ENCODE results near the gene ZEB2. TPM values are rescaled to one million over a fixed set of nuclear protein-coding genes. Genes with fewer than 3 reads are reported as not detected.

Gene ZEB2
- total RNA-seq, 2 donors from 2014 or later: 181 to 248 TPM

GRCh38 chr2:144490017-144490416 lies 29.9 kb downstream of the ZEB2 start:
- H3K36me3 Mint-ChIP-seq: peaks cover 24% of the 10 kb centered on the region
- no peaks in the 10 kb centered on the region for H3K27me3 Mint-ChIP-seq
- ATAC-seq: peak; percentile 88 to 90
- peak overlapping the region; percentile 84 for H3K4me3 Mint-ChIP-seq
- no peak for DNase-seq (ENCODE audit: low spot score)
- H3K27ac Mint-ChIP-seq: peak overlapping the region; percentile 89 to 97
- peaks cover 65 to 77% of the 10 kb centered on the region in 2 donors for H3K4me1 Mint-ChIP-seq (ENCODE audit: low read depth in 2 of 2)
- no peaks in the 10 kb centered on the region for H3K9me3 Mint-ChIP-seq

DNA sequence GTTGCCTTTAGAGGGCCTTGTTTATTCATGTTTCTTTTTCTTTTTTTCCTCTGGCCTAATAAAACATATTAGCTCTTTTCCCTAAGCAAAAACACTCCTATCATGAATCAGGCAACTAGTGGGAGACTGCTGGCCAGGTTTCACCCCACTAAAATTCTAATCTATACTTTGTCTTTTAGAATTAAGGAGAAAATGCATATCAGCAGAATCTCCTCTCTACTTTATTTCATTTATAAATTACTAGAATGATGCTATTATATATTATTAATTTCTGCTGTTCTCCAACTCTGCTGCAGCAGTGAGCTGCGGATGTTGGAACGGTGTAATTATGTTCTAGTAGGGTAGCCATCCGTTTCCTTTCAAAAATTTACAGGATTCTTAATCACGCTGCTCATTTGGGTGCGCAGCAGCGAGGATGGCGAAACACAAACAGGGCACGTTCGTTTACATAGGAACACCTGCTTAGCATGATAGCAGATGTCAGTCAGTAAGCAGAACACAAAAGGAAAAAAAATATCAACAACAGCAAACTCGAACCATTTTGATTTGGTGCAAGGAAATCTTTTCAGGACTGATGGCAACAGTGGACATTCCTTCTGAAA lies 30.5 kb downstream of the ZEB2 start:
- Mint-ChIP-seq H3K4me3 (peak overlapping the region; percentile 84), H3K36me3 (peaks cover 19% of the 10 kb centered on the region), H3K27me3 (no peaks in the 10 kb centered on the region), H3K9me3 (no peaks in the 10 kb centered on the region), H3K4me1 (ENCODE audit: low read depth in 2 of 2) (peaks cover 63 to 77% of the 10 kb centered on the region in 2 donors), H3K27ac (peak overlapping the region; percentile 89 to 97)
- ATAC-seq: no peak
- DNase-seq (ENCODE audit: low spot score): no peak

GRCh38 chr2:144484201-144484948 lies 35.5 kb downstream of the ZEB2 start:
- H3K4me3 Mint-ChIP-seq: no peak overlapping the region
- H3K27me3 Mint-ChIP-seq: no peaks in the 10 kb centered on the region
- H3K36me3 Mint-ChIP-seq: peaks cover 26% of the 10 kb centered on the region
- DNase-seq (ENCODE audit: low spot score): no peak
- no peak for ATAC-seq
- no peaks in the 10 kb centered on the region for H3K9me3 Mint-ChIP-seq
- H3K27ac Mint-ChIP-seq: peak overlapping the region in 1 of 2 donors; percentile 91
- peaks cover 67 to 79% of the 10 kb centered on the region in 2 donors for H3K4me1 Mint-ChIP-seq (ENCODE audit: low read depth in 2 of 2)

DNA sequence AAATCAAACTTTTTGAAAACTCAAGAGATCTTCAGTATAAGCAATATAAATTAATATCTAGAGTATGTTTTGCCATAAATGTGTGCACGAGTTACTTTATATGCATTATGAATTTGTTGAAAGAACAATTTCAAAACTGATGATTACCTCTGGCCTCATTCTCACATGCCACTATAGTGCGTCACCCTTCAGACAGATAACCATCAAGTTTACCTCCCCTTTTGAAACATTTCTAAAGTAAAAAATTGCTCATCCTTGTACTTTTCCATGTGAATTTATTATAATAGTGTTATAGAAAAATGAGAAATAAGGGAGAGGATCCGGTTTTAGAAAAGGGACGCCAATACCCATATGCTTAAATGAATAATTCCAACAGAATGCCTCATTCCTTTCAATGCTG lies 38.3 kb downstream of the ZEB2 start:
- Mint-ChIP-seq H3K27me3 (no peaks in the 10 kb centered on the region), H3K4me1 (ENCODE audit: low read depth in 2 of 2) (peaks cover 71 to 79% of the 10 kb centered on the region in 2 donors), H3K36me3 (peaks cover 22% of the 10 kb centered on the region), H3K4me3 (peak overlapping the region; percentile 85), H3K9me3 (no peaks in the 10 kb centered on the region), H3K27ac (peak overlapping the region in 1 of 2 donors; percentile 91)
- ATAC-seq (peak in 1 of 2 donors; percentile 51), DNase-seq (ENCODE audit: low spot score) (no peak)

- peak overlapping the region in 1 of 2 donors; percentile 91 for H3K27ac Mint-ChIP-seq
- DNase-seq (ENCODE audit: low spot score) (no peak), ATAC-seq (peak; percentile 59 to 83)
- H3K4me3 Mint-ChIP-seq: peak overlapping the region; percentile 85
- no peaks in the 10 kb centered on the region for H3K9me3 Mint-ChIP-seq
- H3K27me3 Mint-ChIP-seq: no peaks in the 10 kb centered on the region
- peaks cover 25% of the 10 kb centered on the region for H3K36me3 Mint-ChIP-seq
- peaks cover 74 to 82% of the 10 kb centered on the region in 2 donors for H3K4me1 Mint-ChIP-seq (ENCODE audit: low read depth in 2 of 2)
Measured at GRCh38 chr2:144481109-144481508, 38.8 kb downstream of the ZEB2 start.

DNA sequence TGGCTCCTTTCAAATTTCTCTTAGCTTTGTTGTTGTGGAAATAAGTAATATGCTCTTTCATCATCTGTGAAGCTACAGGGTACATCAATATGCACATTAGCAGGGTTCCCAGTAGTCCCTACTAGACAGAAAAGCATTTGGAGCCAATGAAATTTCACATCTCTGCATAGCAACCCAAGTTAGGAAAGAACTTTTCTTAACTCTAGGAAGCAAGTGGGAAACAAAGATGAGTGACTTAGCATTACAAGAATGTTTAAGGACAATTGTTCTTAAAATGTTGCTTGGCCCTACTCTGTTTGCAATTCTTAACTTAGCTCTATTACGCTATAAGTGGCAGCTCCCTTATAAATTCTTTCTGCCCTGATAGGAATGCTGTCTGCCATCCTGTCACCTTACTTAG lies 39.6 kb downstream of the ZEB2 start:
- no peak for DNase-seq (ENCODE audit: low spot score)
- ATAC-seq: no peak
- Mint-ChIP-seq H3K4me1 (ENCODE audit: low read depth in 2 of 2) (peaks cover 76 to 90% of the 10 kb centered on the region in 2 donors), H3K27me3 (no peaks in the 10 kb centered on the region), H3K27ac (peak overlapping the region in 1 of 2 donors; percentile 91), H3K4me3 (peak overlapping the region; percentile 85), H3K9me3 (no peaks in the 10 kb centered on the region), H3K36me3 (peaks cover 27% of the 10 kb centered on the region)

DNA sequence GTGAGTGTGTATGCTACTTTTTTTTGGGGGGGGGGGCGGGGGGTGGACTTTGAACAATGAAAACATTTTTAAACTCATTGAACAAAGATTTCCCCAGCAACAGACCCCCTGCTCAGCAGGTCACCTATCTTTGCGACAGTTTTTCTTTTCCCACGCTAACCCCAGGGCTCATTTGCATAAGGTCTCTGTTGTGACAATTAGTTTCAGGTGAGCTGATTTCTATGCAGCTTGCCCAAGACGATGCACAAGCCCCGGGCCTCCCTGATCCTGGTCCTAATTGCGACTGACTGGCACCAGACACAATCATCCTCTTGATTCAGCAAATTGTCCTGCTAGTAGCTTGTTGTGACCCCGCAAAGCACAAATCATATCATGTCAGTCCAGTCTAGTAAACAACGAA lies 40.3 kb downstream of the ZEB2 start:
- Mint-ChIP-seq H3K4me3 (peak overlapping the region; percentile 85), H3K27me3 (no peaks in the 10 kb centered on the region), H3K27ac (peak overlapping the region in 1 of 2 donors; percentile 91), H3K9me3 (no peaks in the 10 kb centered on the region), H3K4me1 (ENCODE audit: low read depth in 2 of 2) (peaks cover 79 to 91% of the 10 kb centered on the region in 2 donors), H3K36me3 (peaks cover 27% of the 10 kb centered on the region)
- DNase-seq (ENCODE audit: low spot score) (no peak), ATAC-seq (no peak)

GRCh38 chr2:144479138-144479537 lies 40.8 kb downstream of the ZEB2 start:
- H3K4me3 Mint-ChIP-seq: peak overlapping the region; percentile 82
- H3K36me3 Mint-ChIP-seq: peaks cover 30% of the 10 kb centered on the region
- no peak for DNase-seq (ENCODE audit: low spot score)
- H3K27ac Mint-ChIP-seq: peak overlapping the region in 1 of 2 donors; percentile 91
- H3K9me3 Mint-ChIP-seq: no peaks in the 10 kb centered on the region
- peaks cover 73 to 86% of the 10 kb centered on the region in 2 donors for H3K4me1 Mint-ChIP-seq (ENCODE audit: low read depth in 2 of 2)
- H3K27me3 Mint-ChIP-seq: no peaks in the 10 kb centered on the region
- ATAC-seq: peak; percentile 46 to 70

DNA sequence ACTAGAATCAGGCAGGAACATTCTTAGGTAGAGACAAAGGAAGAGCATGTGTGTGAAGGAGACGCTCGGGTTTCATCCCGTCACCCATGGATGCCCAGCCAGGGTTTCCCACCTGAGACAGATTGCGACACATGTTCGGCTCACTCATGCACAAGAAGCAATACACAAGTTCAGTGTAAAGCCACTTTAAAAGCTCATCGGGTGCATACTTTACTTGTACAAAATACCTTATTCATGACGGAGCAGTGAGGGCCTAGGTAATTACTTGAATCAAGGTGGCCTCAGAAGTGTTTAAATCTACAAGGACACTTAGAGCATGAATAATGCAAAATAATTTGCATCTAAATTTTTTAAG lies 42.0 kb downstream of the ZEB2 start:
- peak overlapping the region in 1 of 2 donors; percentile 91 for H3K27ac Mint-ChIP-seq
- H3K27me3 Mint-ChIP-seq: no peaks in the 10 kb centered on the region
- H3K36me3 Mint-ChIP-seq: peaks cover 20% of the 10 kb centered on the region
- DNase-seq (ENCODE audit: low spot score): no peak
- no peak for ATAC-seq
- peak overlapping the region; percentile 65 for H3K4me3 Mint-ChIP-seq
- H3K4me1 Mint-ChIP-seq (ENCODE audit: low read depth in 2 of 2): peaks cover 61 to 74% of the 10 kb centered on the region in 2 donors
- H3K9me3 Mint-ChIP-seq: no peaks in the 10 kb centered on the region

- H3K4me3 Mint-ChIP-seq: peak overlapping the region; percentile 65
- H3K36me3 Mint-ChIP-seq: peaks cover 15% of the 10 kb centered on the region
- H3K27ac Mint-ChIP-seq: peak overlapping the region in 1 of 2 donors; percentile 91
- H3K4me1 Mint-ChIP-seq (ENCODE audit: low read depth in 2 of 2): peaks cover 56 to 69% of the 10 kb centered on the region in 2 donors
- no peaks in the 10 kb centered on the region for H3K9me3 Mint-ChIP-seq
- ATAC-seq (no peak), DNase-seq (ENCODE audit: low spot score) (no peak)
- no peaks in the 10 kb centered on the region for H3K27me3 Mint-ChIP-seq
Measured at GRCh38 chr2:144477281-144477956, 42.5 kb downstream of the ZEB2 start.

GRCh38 chr2:144476682-144477081 lies 43.2 kb downstream of the ZEB2 start:
- H3K27me3 Mint-ChIP-seq: no peaks in the 10 kb centered on the region
- peaks cover 9% of the 10 kb centered on the region for H3K36me3 Mint-ChIP-seq
- no peaks in the 10 kb centered on the region for H3K9me3 Mint-ChIP-seq
- H3K27ac Mint-ChIP-seq: peak overlapping the region in 1 of 2 donors; percentile 91
- DNase-seq (ENCODE audit: low spot score) (no peak), ATAC-seq (no peak)
- H3K4me1 Mint-ChIP-seq (ENCODE audit: low read depth in 2 of 2): peaks cover 49 to 62% of the 10 kb centered on the region in 2 donors
- peak overlapping the region; percentile 69 for H3K4me3 Mint-ChIP-seq

GRCh38 chr2:144475569-144476275 lies 44.2 kb downstream of the ZEB2 start:
- H3K27me3 Mint-ChIP-seq: no peaks in the 10 kb centered on the region
- H3K27ac Mint-ChIP-seq: peak overlapping the region in 1 of 2 donors; percentile 91
- H3K36me3 Mint-ChIP-seq: peaks cover 9% of the 10 kb centered on the region
- H3K4me1 Mint-ChIP-seq (ENCODE audit: low read depth in 2 of 2): peaks cover 41 to 52% of the 10 kb centered on the region in 2 donors
- H3K4me3 Mint-ChIP-seq: peak overlapping the region; percentile 69
- DNase-seq (ENCODE audit: low spot score) (no peak), ATAC-seq (no peak)
- no peaks in the 10 kb centered on the region for H3K9me3 Mint-ChIP-seq

DNA sequence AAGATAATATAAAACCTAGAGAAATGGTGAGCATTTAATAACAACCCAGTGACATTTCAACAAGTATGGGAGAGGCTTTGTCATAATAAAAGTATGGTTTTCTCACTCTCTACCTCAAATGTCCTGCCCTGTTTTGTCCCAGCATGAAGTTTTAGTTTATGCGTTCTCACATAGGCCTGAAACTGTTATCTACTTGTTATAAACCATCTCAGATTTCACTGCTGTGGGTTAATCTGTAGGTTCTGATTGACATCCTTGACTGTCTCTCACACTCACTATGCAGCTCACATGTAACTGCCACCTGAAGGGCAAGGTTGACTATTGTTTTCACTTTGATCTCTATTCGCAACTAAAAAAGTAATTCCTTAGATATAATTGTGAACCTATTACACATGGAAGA lies 44.9 kb downstream of the ZEB2 start:
- H3K4me3 Mint-ChIP-seq: peak overlapping the region; percentile 69
- DNase-seq (ENCODE audit: low spot score) (peak; percentile 71), ATAC-seq (peak; percentile 82 to 88)
- peaks cover 9% of the 10 kb centered on the region for H3K36me3 Mint-ChIP-seq
- H3K27me3 Mint-ChIP-seq: no peaks in the 10 kb centered on the region
- H3K27ac Mint-ChIP-seq: peak overlapping the region in 1 of 2 donors; percentile 91
- no peaks in the 10 kb centered on the region for H3K9me3 Mint-ChIP-seq
- H3K4me1 Mint-ChIP-seq (ENCODE audit: low read depth in 2 of 2): peaks cover 35 to 49% of the 10 kb centered on the region in 2 donors

Data from natural killer cell treated with Interleukin-12 subunit alpha and Interleukin-12 subunit beta and Interleukin-15 and Interleukin-18, amount 100 ng/mL, for 72 hours (primary cell).